HCT116 (cell line): ENCODE measurements around the gene NDUFS5. TPM values are rescaled to one million over a fixed set of nuclear protein-coding genes. Genes with fewer than 3 reads are reported as not detected.

ENCODE experiments used
- ATAC-seq: fragments of 200-7000 bp; cut with Tn5 transposase; 2 replicates; pipeline ENCODE4 v1.9.1; 2020; ENCODE audit warnings: mild to moderate bottlenecking, moderate library complexity
- BruUV-seq: library from RNA; stranded (reverse); fragments of 400-500 nt; replicated peaks from 2 replicates; lab custom pipeline; 2021; lab: Mats Ljungman, UMichigan
- CTCF ChIA-PET: fragments of 300-600 bp; sonication (Branson Sonifier 250); formaldehyde crosslinking; loops from one replicate; lab custom pipeline; 2021; ENCODE audit warnings: antibody characterized with exemption; lab: Charles Lee
- POLR2A ChIA-PET: fragments of 300-600, 350-600 bp; sonication (Branson Sonifier 250); formaldehyde crosslinking; loops from one replicate; lab custom pipeline; 2021; ENCODE audit warnings: antibody characterized with exemption; lab: Charles Lee
- RAD21 ChIA-PET, 2 experiments: fragments of 300-600 bp; sonication (Branson Sonifier 250); formaldehyde crosslinking; loops; one replicate each; lab custom pipeline; 2023; ENCODE audit warnings: low total read pairs in 2 of 2; ENCODE audit not compliant: uncharacterized antibody in 2 of 2, unreplicated experiment in 2 of 2, low non-redundant PET in 1 of 2; lab: Charles Lee
- DNase-seq: peaks from one replicate; pipeline ENCODE4 v3.0.0-alpha.2; 2010; ENCODE audit warnings: low read depth, low spot score
- H2AFZ ChIP-seq: fragments of 200-600 bp; shearing (Covaris generic), sonication (generic); 2 replicates; pipeline ENCODE4 v1.6.1; 2017; ENCODE audit warnings: low read depth, mixed run types, mixed read lengths, antibody characterized with exemption, low read length; ENCODE audit not compliant: poor library complexity, severe bottlenecking
- H3K27ac ChIP-seq: 2 replicates; pipeline ENCODE4 v1.5.1; 2012; ENCODE audit warnings: low read depth, low read length
- H3K27me3 ChIP-seq: fragments of 200-600 bp; sonication (generic); 2 replicates; pipeline ENCODE4 v1.6.1; 2016; ENCODE audit warnings: mixed run types, low read length, mixed read lengths; ENCODE audit not compliant: insufficient read depth
- H3K36me3 ChIP-seq, 2 experiments: fragments of 200-500 bp in 1 of 2; fragments of 200-600 bp in 1 of 2; sonication (Bioruptor generic) in 1 of 2; sonication (generic) in 1 of 2; 2 replicates each; pipeline versions ENCODE4 v1.5.1 to v1.6.1; 2014 to 2016; ENCODE audit warnings: low read length in 2 of 2, inconsistent platforms in 1 of 2, mixed read lengths in 1 of 2, mixed run types in 1 of 2; ENCODE audit not compliant: insufficient read depth in 2 of 2, control insufficient read depth in 1 of 2
- H3K4me1 ChIP-seq, 2 experiments: fragments of 200-600 bp in 1 of 2; sonication (generic) in 1 of 2; 2 replicates each; pipeline versions ENCODE4 v1.5.1 to v1.6.1; 2012 to 2017; ENCODE audit warnings: low read length in 2 of 2, inconsistent platforms in 1 of 2, mild to moderate bottlenecking in 1 of 2, mixed read lengths in 1 of 2, mixed run types in 1 of 2, moderate library complexity in 1 of 2; ENCODE audit not compliant: insufficient read depth in 2 of 2, control insufficient read depth in 1 of 2
- H3K4me2 ChIP-seq: fragments of 200-600 bp; sonication (generic); 2 replicates; pipeline ENCODE4 v1.6.1; 2017; ENCODE audit warnings: mixed run types, low read length, mixed read lengths
- H3K4me3 ChIP-seq, 2 experiments: fragments of 200-600 bp in 1 of 2; sonication (generic) in 1 of 2; replicated peaks in 1 of 2; 2 replicates each; pipeline ENCODE4 v1.5.1; 2011 to 2016; ENCODE audit warnings: low read length in 2 of 2, control low read depth in 1 of 2, low read depth in 1 of 2, mild to moderate bottlenecking in 1 of 2, mixed read lengths in 1 of 2, mixed run types in 1 of 2
- H3K79me2 ChIP-seq: fragments of 200-600 bp; sonication (generic); 2 replicates; pipeline ENCODE4 v1.6.1; 2017; ENCODE audit warnings: mild to moderate bottlenecking, mixed run types, low read length, moderate library complexity, mixed read lengths; ENCODE audit not compliant: insufficient read depth
- H3K9ac ChIP-seq: fragments of 200-600 bp; sonication (generic); 2 replicates; pipeline ENCODE4 v1.6.1; 2016; ENCODE audit warnings: low read length, mixed read lengths
- H3K9me2 ChIP-seq: fragments of 200-600 bp; sonication (generic), shearing (Covaris generic); 2 replicates; pipeline ENCODE4 v1.6.1; 2017; ENCODE audit warnings: mixed run types, mild to moderate bottlenecking, moderate library complexity; ENCODE audit not compliant: insufficient read depth
- H3K9me3 ChIP-seq, 2 experiments: fragments of 200-500 bp in 1 of 2; fragments of 200-600 bp in 1 of 2; sonication (Bioruptor generic) in 1 of 2; sonication (generic) in 1 of 2; 2 replicates each; pipeline ENCODE4 v1.6.1; 2014 to 2017; ENCODE audit warnings: low read length in 2 of 2, mixed read lengths in 2 of 2, inconsistent platforms in 1 of 2, low read depth in 1 of 2, mild to moderate bottlenecking in 1 of 2, mixed run types in 1 of 2, moderate library complexity in 1 of 2; ENCODE audit not compliant: control insufficient read depth in 1 of 2, insufficient read depth in 1 of 2
- H4K20me1 ChIP-seq: fragments of 200-600 bp; sonication (generic), shearing (Covaris generic); 2 replicates; pipeline ENCODE4 v1.6.1; 2017; ENCODE audit warnings: mixed run types, mild to moderate bottlenecking, moderate library complexity; ENCODE audit not compliant: insufficient read depth
- CEBPB ChIP-seq: IDR thresholded peaks from 2 replicates; pipeline ENCODE4 v1.6.1; 2012; ENCODE audit warnings: low read depth
- CTCF ChIP-seq, 3 experiments: fragments of 200-600 bp in 1 of 3; sonication (generic) in 1 of 3; IDR thresholded peaks in 2 of 3; conservative IDR thresholded peaks in 1 of 3; 2 replicates each; pipeline ENCODE4 v1.5.1; 2012 to 2017; ENCODE audit warnings: low read depth in 2 of 3, low read length in 2 of 3, antibody characterized with exemption in 1 of 3, borderline replicate concordance in 1 of 3, control low read depth in 1 of 3, mild to moderate bottlenecking in 1 of 3, mixed read lengths in 1 of 3, mixed run types in 1 of 3, moderate library complexity in 1 of 3; ENCODE audit not compliant: insufficient read depth in 1 of 3
- EGR1 ChIP-seq: IDR thresholded peaks from 2 replicates; pipeline ENCODE4 v1.6.1; 2012; ENCODE audit warnings: low read depth
- ELF1 ChIP-seq: IDR thresholded peaks from 2 replicates; pipeline ENCODE4 v1.6.1; 2012; ENCODE audit warnings: low read depth, borderline replicate concordance
- REST ChIP-seq: IDR thresholded peaks from 2 replicates; pipeline ENCODE4 v1.6.1; 2012; ENCODE audit warnings: low read depth
- SRF ChIP-seq: IDR thresholded peaks from 2 replicates; pipeline ENCODE4 v1.6.1; 2012; ENCODE audit warnings: low read depth
- ZBTB33 ChIP-seq: IDR thresholded peaks from 2 replicates; pipeline ENCODE4 v1.6.1; 2011; ENCODE audit warnings: mild to moderate bottlenecking, low read length, moderate library complexity; ENCODE audit not compliant: insufficient replicate concordance; ENCODE audit errors: extremely low read depth
- intact Hi-C: fragments of 100-400 bp; cut with micrococcal nuclease; formaldehyde crosslinking; loops from 2 replicates; pipeline ENCODE4 v1.10.0; 2022
- total RNA-seq: library from RNA; stranded (reverse); gene quantifications from one replicate; pipeline ENCODE4 v1.2.1, GENCODE V29; 2021; ENCODE audit not compliant: unreplicated experiment

Gene NDUFS5
- total RNA-seq, 1 experiment from 2014 or later, result 263 TPM

DNA sequence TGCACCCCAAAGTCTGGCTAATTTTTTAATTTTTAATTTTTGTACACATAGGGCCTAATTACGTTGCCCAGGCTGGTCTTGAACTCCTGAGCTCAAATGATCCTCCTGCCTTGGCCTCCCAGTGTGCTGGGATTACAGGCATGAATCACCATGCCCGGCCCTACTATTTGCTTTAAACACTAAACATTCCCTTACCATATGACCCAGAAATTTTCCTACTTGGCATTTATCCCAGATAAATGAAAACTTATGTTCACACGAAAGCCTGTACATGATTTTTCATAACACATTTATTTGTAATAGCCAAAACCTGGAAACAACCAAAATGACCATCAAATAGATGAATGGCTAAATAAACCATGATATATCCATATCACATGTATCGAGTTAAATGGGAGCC is 35.8 kb downstream of the NDUFS5 start (continued):
- TF ChIP-seq REST (no peak), EGR1 (no peak), SRF (no peak), ZBTB33 (no peak)

DNA sequence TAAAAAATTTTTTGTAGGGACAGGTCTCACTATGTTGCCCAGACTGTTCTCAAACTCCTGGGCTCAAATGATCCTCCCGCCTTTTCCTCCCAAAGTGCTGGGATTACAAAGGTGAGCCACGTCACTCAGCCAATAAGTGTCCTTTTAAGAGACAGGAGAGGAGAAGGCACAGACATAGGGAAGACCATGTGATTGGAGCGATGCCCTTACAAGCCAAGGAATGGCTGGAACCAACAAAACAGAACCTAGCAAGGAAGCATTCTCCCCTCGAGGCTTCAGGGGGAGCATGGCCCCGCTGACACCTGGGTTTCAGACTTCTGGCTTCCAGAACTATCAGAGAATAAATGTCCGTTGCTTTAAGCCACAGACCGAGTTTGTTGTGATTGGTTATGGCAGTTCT is 37.0 kb downstream of the NDUFS5 start:
- Histone ChIP-seq H3K27ac (no peak overlapping the region), H3K9me3 (no peaks in the 10 kb centered on the region), H3K79me2 (no peaks in the 10 kb centered on the region), H3K4me2 (no peak overlapping the region), H3K4me1 (peaks cover 0 to 2% of the 10 kb centered on the region in 2 experiments; a peak in 1 of 4 replicates), H4K20me1 (no peaks in the 10 kb centered on the region), H3K36me3 (no peaks in the 10 kb centered on the region), H3K4me3 (no peak overlapping the region), H3K27me3 (no peaks in the 10 kb centered on the region), H3K9me2 (no peaks in the 10 kb centered on the region), H2AFZ (no peak overlapping the region), H3K9ac (no peak overlapping the region)
- TF ChIP-seq ELF1, result no peak
- no peak for TF ChIP-seq CTCF (IDR thresholded peaks at IDR 0.05 in 2 of 3, conservative IDR thresholded peaks at IDR 0.05 in 1 of 3; ENCODE audit: borderline replicate concordance in 1 of 3, insufficient read depth in 1 of 3, low read depth in 2 of 3, low read length in 2 of 3)
- TF ChIP-seq CEBPB, result no peak
- intact Hi-C loops, result no loop called here
- POLR2A ChIA-PET, result no interaction called here
- no TSS peak for BruUV-seq
- CTCF ChIA-PET, result no interaction called here
- no peak for ATAC-seq
- DNase-seq, result no peak
- RAD21 ChIA-PET, result no interaction called here
